Activated naive CD8-positive, alpha-beta T cell treated with anti-CD3 and anti-CD28 coated beads, Interleukin-2, amount 50 U/mL, for 24 hours (primary cell): ENCODE results near the gene TEX19.

Source experiments
- ATAC-seq: fragments of 150-1000 bp; cut with Tn5 transposase; one replicate; pipeline ENCODE4 v1.10.0; 2021
- DNase-seq: peaks from one replicate; pipeline ENCODE4 v3.0.0; 2021
- H3K27ac Mint-ChIP-seq: one replicate; pipeline ENCODE4 v1.8.0; 2021; ENCODE audit warnings: mild to moderate bottlenecking, mixed read lengths
- H3K27me3 Mint-ChIP-seq: one replicate; pipeline ENCODE4 v1.8.0; 2021; ENCODE audit warnings: mixed read lengths
- H3K36me3 Mint-ChIP-seq: one replicate; pipeline ENCODE4 v1.8.0; 2021; ENCODE audit warnings: low read depth, mixed read lengths
- H3K4me1 Mint-ChIP-seq: one replicate; pipeline ENCODE4 v1.8.0; 2021; ENCODE audit warnings: mixed read lengths
- H3K4me3 Mint-ChIP-seq: one replicate; pipeline ENCODE4 v1.8.0; 2021; ENCODE audit warnings: mild to moderate bottlenecking, moderate library complexity, mixed read lengths
- H3K9me3 Mint-ChIP-seq: one replicate; pipeline ENCODE4 v1.8.0; 2021; ENCODE audit warnings: mixed read lengths

The TEX19 gene, protein sequence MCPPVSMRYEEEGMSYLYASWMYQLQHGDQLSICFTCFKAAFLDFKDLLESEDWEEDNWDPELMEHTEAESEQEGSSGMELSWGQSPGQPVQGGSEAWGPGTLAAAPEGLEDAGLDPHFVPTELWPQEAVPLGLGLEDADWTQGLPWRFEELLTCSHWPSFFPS

GRCh38 chr17:82358465-82359350 lies at the start of gene TEX19:
Gene TEX19, plus strand, starts transcription at chr17:82359247. Its CDS starts 2,904 bp downstream, at chr17:82362151.
- Mint-ChIP-seq H3K36me3 (no peaks in the 10 kb centered on the region), H3K27ac (peak within 1 kb of the TSS; percentile 47), H3K27me3 (peaks cover 22% of the 10 kb centered on the region), H3K4me3 (no peak within 1 kb of the TSS), H3K4me1 (peaks cover 7% of the 10 kb centered on the region), H3K9me3 (peaks cover 6% of the 10 kb centered on the region)
- peak; percentile 20 for ATAC-seq
- no peak for DNase-seq

GRCh38 chr17:82309656-82310570 lies 49.1 kb upstream of the TEX19 start:
- ATAC-seq (no peak), DNase-seq (no peak)
- Mint-ChIP-seq H3K4me1 (peaks cover 31% of the 10 kb centered on the region), H3K4me3 (no peak overlapping the region), H3K9me3 (no peaks in the 10 kb centered on the region), H3K36me3 (peaks cover 8% of the 10 kb centered on the region), H3K27ac (no peak overlapping the region), H3K27me3 (no peaks in the 10 kb centered on the region)

DNA sequence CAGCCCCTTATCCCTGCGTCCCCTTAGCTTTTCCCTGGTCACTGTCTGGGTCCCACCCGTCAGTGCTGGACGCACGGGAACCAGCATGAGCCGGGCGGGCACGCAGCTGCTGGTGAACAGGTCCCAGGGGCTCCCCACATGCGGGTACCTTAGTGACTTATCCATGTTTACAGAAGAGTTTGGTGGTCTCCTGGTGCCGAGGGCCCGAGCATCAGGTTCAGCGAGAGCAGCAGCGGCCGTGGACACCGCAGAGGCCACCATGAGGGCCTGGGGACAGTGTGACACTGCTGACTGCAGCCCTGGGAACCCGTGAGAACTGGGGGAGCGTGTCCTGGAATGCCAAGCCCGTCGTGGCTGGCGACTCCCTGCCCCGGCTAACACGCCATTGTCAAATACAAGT lies 48.2 kb upstream of the TEX19 start:
- Mint-ChIP-seq H3K4me1 (peaks cover 25% of the 10 kb centered on the region), H3K4me3 (no peak overlapping the region), H3K27me3 (no peaks in the 10 kb centered on the region), H3K27ac (no peak overlapping the region), H3K9me3 (no peaks in the 10 kb centered on the region), H3K36me3 (peaks cover 13% of the 10 kb centered on the region)
- ATAC-seq (no peak), DNase-seq (no peak)

GRCh38 chr17:82311971-82312370 lies 47.1 kb upstream of the TEX19 start:
- H3K27me3 Mint-ChIP-seq = no peaks in the 10 kb centered on the region
- H3K4me3 Mint-ChIP-seq = no peak overlapping the region
- H3K36me3 Mint-ChIP-seq = peaks cover 16% of the 10 kb centered on the region
- H3K27ac Mint-ChIP-seq = no peak overlapping the region
- ATAC-seq (no peak), DNase-seq (no peak)
- peaks cover 14% of the 10 kb centered on the region for H3K4me1 Mint-ChIP-seq
- no peaks in the 10 kb centered on the region for H3K9me3 Mint-ChIP-seq

- DNase-seq = no peak
- no peaks in the 10 kb centered on the region for H3K27me3 Mint-ChIP-seq
- H3K36me3 Mint-ChIP-seq = peaks cover 16% of the 10 kb centered on the region
- peak overlapping the region; percentile 42 for H3K4me3 Mint-ChIP-seq
- no peaks in the 10 kb centered on the region for H3K9me3 Mint-ChIP-seq
- H3K4me1 Mint-ChIP-seq = peaks cover 11% of the 10 kb centered on the region
- no peak for ATAC-seq
- H3K27ac Mint-ChIP-seq = peak overlapping the region; percentile 47
Measured at GRCh38 chr17:82313195-82314011, 45.6 kb upstream of the TEX19 start.

- Mint-ChIP-seq H3K9me3 (no peaks in the 10 kb centered on the region), H3K4me1 (peaks cover 11% of the 10 kb centered on the region), H3K27me3 (no peaks in the 10 kb centered on the region), H3K36me3 (peaks cover 16% of the 10 kb centered on the region), H3K4me3 (peak overlapping the region; percentile 42), H3K27ac (peak overlapping the region; percentile 42)
- ATAC-seq (no peak), DNase-seq (no peak)
Measured at GRCh38 chr17:82314012-82314726, 44.9 kb upstream of the TEX19 start.

DNA sequence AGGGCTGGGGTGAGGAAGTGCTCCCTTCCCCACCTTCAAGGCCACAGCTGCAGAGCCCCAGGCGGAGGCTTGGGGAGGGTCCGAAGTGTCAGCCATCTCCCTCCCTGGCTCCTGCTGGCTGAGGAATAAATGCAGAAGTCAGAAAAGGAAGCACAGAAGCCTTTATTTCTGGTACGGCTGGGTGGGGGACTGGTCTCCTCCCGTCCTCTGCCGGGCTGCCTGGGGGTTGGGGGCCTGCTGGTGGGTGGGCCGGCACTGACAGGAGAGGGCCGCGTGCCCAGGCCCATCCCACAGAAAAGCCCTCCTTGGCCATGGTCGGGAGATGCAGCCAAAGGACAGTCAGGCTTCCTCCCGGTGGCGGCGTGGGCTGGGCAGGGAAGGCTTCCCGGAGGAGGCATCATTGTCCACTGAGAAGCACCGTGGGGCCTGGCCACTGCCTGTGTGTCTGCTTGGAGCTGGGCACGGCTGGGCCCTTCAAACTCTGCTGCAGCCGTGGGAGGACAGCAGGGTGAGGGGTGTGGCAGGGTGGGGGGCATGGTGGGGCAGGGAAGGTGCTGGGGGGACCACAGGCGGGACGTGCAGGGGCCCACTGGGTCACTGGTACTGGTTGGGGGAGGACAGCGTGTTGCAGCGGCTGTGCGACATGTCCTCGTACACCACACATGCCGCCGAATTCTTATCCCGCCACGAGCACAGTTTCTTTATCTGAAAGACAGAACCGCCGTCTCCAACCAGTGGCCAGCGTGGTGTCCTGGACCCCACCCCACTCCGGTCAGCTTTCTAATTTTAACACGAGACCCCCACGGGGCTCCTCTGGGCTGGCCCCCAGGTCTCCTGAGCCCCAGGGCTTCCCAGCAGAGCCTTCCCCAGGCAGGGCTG lies 44.1 kb upstream of the TEX19 start:
- Mint-ChIP-seq H3K27me3 (no peaks in the 10 kb centered on the region), H3K9me3 (no peaks in the 10 kb centered on the region), H3K27ac (peak overlapping the region; percentile 96), H3K4me1 (peaks cover 11% of the 10 kb centered on the region), H3K36me3 (peaks cover 16% of the 10 kb centered on the region), H3K4me3 (peak overlapping the region; percentile 96)
- no peak for DNase-seq
- ATAC-seq = no peak

DNA sequence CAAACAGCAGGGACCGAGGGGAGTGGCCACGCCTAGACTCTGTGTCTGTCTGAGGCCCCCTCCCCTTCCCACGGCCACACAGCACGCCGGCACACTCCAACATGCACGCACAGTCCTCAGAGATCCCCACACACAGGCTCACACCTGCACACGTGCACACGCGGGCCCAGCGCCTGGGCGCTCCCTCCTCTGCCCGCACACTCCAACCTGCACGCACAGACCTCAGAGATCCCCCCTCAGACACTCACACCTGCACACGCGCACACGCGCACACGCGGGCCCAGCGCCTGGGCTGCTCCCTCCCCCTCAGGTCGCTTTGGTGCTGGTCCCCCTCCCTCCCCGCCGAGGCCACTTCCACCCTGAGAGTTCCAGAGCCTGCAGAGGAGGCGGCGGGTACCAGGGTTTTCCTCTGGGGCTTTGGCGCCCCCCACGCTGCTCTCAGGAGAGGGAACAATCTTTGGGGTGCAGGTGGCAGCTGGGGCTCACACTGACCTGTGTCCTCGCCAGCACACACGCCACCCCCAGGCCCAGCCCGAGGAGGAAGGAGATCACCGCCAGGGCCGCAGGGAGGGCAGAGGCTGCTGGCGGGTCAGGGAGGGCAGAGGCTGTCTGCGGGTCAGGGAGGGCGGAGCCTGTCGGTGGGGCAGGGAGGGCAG lies 43.2 kb upstream of the TEX19 start:
- Mint-ChIP-seq H3K27ac (peak overlapping the region; percentile 96), H3K9me3 (no peaks in the 10 kb centered on the region), H3K36me3 (peaks cover 16% of the 10 kb centered on the region), H3K4me1 (peaks cover 11% of the 10 kb centered on the region), H3K4me3 (peak overlapping the region; percentile 96), H3K27me3 (no peaks in the 10 kb centered on the region)
- DNase-seq (peak; percentile 57), ATAC-seq (peak; percentile 26)

DNA sequence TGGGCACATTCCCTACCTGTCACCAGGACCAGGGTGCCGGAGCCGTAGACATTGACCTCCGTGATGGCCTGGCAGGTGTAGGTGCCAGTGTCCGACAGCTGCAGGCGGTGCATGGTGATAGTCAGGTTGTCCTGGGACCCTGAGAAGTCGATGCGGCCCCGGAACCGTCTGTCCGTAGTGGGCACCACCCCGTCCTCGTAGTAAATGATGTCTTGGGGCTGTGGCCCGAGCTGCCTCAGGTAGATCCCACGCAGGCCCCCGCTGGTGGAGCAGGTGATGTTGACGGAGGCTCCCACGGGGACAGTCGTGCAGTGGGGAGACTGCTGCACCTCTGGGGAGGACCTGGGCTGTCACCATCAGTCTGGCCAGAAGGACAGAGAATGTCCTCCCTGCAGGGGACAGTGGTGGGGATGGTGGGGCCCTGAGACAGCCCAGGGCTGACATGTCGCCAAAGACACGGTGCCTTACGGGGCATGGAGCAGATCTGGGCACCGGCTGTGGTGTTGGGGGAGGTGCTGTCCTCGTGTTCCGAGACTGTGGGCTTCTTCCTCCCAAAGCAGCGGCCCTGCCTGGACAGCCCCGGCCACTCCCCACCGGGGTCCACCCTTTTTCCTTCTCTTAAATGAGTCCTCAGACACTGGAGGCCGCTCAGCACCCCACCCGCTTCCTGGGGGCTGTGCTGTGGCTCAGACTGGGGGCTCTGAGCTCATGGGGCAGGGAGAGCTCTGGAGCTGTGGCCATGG lies 42.2 kb upstream of the TEX19 start:
- Mint-ChIP-seq H3K27me3 (peaks cover 2% of the 10 kb centered on the region), H3K9me3 (no peaks in the 10 kb centered on the region), H3K36me3 (peaks cover 16% of the 10 kb centered on the region), H3K4me1 (peaks cover 16% of the 10 kb centered on the region), H3K4me3 (peak overlapping the region; percentile 96), H3K27ac (peak overlapping the region; percentile 96)
- peak; percentile 17 for ATAC-seq
- DNase-seq = no peak

- H3K36me3 Mint-ChIP-seq = peaks cover 16% of the 10 kb centered on the region
- peak; percentile 77 for DNase-seq
- peak within 1 kb of the TSS; percentile 96 for H3K27ac Mint-ChIP-seq
- ATAC-seq = peak; percentile 83
- peaks cover 2% of the 10 kb centered on the region for H3K27me3 Mint-ChIP-seq
- no peaks in the 10 kb centered on the region for H3K9me3 Mint-ChIP-seq
- peak within 1 kb of the TSS; percentile 96 for H3K4me3 Mint-ChIP-seq
- peaks cover 22% of the 10 kb centered on the region for H3K4me1 Mint-ChIP-seq
Measured at GRCh38 chr17:82317394-82318168, 41.5 kb upstream of the TEX19 start, which contains the start of gene CD7. Gene CD7, minus strand, starts transcription at chr17:82317608. Its CDS starts 113 bp downstream, at chr17:82317495.

DNA sequence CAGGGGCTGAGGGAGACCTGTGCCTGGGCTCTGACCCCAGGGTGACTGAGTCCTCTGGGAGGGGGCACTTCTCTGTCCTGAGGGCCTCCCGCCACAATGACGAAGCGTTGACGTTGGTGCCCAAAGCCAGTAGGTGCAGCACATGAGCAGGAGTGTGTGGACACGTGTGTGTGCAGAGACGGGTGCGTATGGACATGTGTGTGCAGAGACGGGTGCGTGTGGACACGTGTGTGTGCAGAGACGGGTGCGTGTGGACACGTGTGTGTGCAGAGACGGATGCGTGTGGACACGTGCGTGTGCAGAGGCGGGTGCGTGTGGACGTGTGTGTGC lies 40.9 kb upstream of the TEX19 start:
- Mint-ChIP-seq H3K27ac (no peak overlapping the region), H3K4me3 (no peak overlapping the region), H3K27me3 (peaks cover 2% of the 10 kb centered on the region), H3K36me3 (peaks cover 16% of the 10 kb centered on the region), H3K4me1 (peaks cover 25% of the 10 kb centered on the region), H3K9me3 (no peaks in the 10 kb centered on the region)
- DNase-seq (no peak), ATAC-seq (no peak)
